Lower leg skin (tissue), 3 donors: ENCODE measurements around the gene EDRF1.

Experiments
- POLR2A ChIP-seq, 2 donors: fragments of 450-650 bp; IDR thresholded peaks; one replicate each; pipeline ENCODE4 v1.6.1; 2016 to 2017; ENCODE audit warnings: antibody characterized with exemption in 2 of 2, mild to moderate bottlenecking in 1 of 2, moderate library complexity in 1 of 2
- TF ChIP-seq, protein P1 (sequence below), 3 donors: fragments of 450-650 bp; IDR thresholded peaks; one replicate each; pipeline ENCODE4 v1.5.1; 2016; ENCODE audit warnings: antibody characterized with exemption in 3 of 3, mild to moderate bottlenecking in 3 of 3, moderate library complexity in 2 of 3

- no peak for TF ChIP-seq POLR2A (IDR thresholded peaks at IDR 0.05)
- TF ChIP-seq, protein P1, sequence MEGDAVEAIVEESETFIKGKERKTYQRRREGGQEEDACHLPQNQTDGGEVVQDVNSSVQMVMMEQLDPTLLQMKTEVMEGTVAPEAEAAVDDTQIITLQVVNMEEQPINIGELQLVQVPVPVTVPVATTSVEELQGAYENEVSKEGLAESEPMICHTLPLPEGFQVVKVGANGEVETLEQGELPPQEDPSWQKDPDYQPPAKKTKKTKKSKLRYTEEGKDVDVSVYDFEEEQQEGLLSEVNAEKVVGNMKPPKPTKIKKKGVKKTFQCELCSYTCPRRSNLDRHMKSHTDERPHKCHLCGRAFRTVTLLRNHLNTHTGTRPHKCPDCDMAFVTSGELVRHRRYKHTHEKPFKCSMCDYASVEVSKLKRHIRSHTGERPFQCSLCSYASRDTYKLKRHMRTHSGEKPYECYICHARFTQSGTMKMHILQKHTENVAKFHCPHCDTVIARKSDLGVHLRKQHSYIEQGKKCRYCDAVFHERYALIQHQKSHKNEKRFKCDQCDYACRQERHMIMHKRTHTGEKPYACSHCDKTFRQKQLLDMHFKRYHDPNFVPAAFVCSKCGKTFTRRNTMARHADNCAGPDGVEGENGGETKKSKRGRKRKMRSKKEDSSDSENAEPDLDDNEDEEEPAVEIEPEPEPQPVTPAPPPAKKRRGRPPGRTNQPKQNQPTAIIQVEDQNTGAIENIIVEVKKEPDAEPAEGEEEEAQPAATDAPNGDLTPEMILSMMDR (IDR thresholded peaks at IDR 0.05), result no peak
Observed at GRCh38 chr10:125727436-125727835, 7.9 kb downstream of the EDRF1 start.
